IPS DF 19.7 (cell line): ENCODE results near the gene RAD51C.
A peak's percentile ranks its signal among the peaks of the same experiment; 100 is the strongest.
"Not testable (repeated sequence)": the region's sequence is repeated elsewhere in the genome, so short reads cannot be mapped to it uniquely, and the experiment has no call there.

Source experiments
- DNase-seq: peaks from one replicate; pipeline ENCODE4 v3.0.0-alpha.2; 2013; ENCODE audit warnings: low read depth, low spot score

RAD51C gene

GRCh38 chr17:58734811-58735210 lies 42.4 kb downstream of the RAD51C start:
- DNase-seq = no peak

- no peak for DNase-seq
Observed at GRCh38 chr17:58741121-58741625, 48.8 kb downstream of the RAD51C start.

- DNase-seq = no peak
Observed at GRCh38 chr17:58747674-58748073, 55.3 kb downstream of the RAD51C start.

GRCh38 chr17:58749627-58750026 lies 57.2 kb downstream of the RAD51C start:
- DNase-seq = not testable (repeated sequence)

- DNase-seq = no peak
Observed at GRCh38 chr17:58753026-58753425, 60.6 kb downstream of the RAD51C start.

GRCh38 chr17:58755269-58755576 lies 62.8 kb downstream of the RAD51C start:
- DNase-seq = no peak

GRCh38 chr17:58755577-58756245 lies 63.3 kb downstream of the RAD51C start, which contains the start of gene PPM1E:
TSS of gene PPM1E (plus strand) at chr17:58755854.
- DNase-seq = peak; percentile 64

- no peak for DNase-seq
Observed at GRCh38 chr17:58756246-58757161, 64.1 kb downstream of the RAD51C start.

GRCh38 chr17:58757162-58757613 lies 64.8 kb downstream of the RAD51C start:
- no peak for DNase-seq

GRCh38 chr17:58758890-58759289 lies 66.5 kb downstream of the RAD51C start:
- DNase-seq = no peak

- DNase-seq = no peak
Observed at GRCh38 chr17:58759522-58759921, 67.1 kb downstream of the RAD51C start.

GRCh38 chr17:58760248-58760647 lies 67.8 kb downstream of the RAD51C start:
- no peak for DNase-seq

- no peak for DNase-seq
Observed at GRCh38 chr17:58763263-58763662, 70.9 kb downstream of the RAD51C start.

GRCh38 chr17:58764373-58764772 lies 72.0 kb downstream of the RAD51C start:
- DNase-seq = no peak

- DNase-seq = not testable (repeated sequence)
Observed at GRCh38 chr17:58778482-58778881, 86.1 kb downstream of the RAD51C start.

GRCh38 chr17:58779446-58779845 lies 87.0 kb downstream of the RAD51C start:
- DNase-seq = no peak

- no peak for DNase-seq
Observed at GRCh38 chr17:58783380-58783779, 91.0 kb downstream of the RAD51C start.

- no peak for DNase-seq
Observed at GRCh38 chr17:58785097-58785496, 92.7 kb downstream of the RAD51C start.
